Subcutaneous abdominal adipose tissue (tissue), 5 donors: ENCODE data around the gene PRRX2.
"Not testable (repeated sequence)": the region's sequence is repeated elsewhere in the genome, so short reads cannot be mapped to it uniquely, and the experiment has no call there.

Source experiments
- H3K27ac ChIP-seq: one replicate; pipeline ENCODE4 v1.7.0; 2013; ENCODE audit warnings: low read depth, mild to moderate bottlenecking, inconsistent platforms, low read length, moderate library complexity
- H3K27me3 ChIP-seq, 5 donors: one replicate each; pipeline ENCODE4 v1.7.0; 2013; ENCODE audit warnings: low read length in 5 of 5, inconsistent platforms in 1 of 5; ENCODE audit not compliant: control insufficient read depth in 5 of 5, insufficient read depth in 4 of 5
- H3K36me3 ChIP-seq, 5 donors: one replicate each; pipeline ENCODE4 v1.7.0; 2013; ENCODE audit warnings: low read length in 5 of 5; ENCODE audit not compliant: control insufficient read depth in 5 of 5, insufficient read depth in 5 of 5
- H3K4me1 ChIP-seq, 5 donors: one replicate each; pipeline ENCODE4 v1.7.0; 2013; ENCODE audit warnings: low read length in 5 of 5, mild to moderate bottlenecking in 3 of 5, moderate library complexity in 1 of 5; ENCODE audit not compliant: control insufficient read depth in 5 of 5, insufficient read depth in 5 of 5
- H3K4me3 ChIP-seq, 5 donors: one replicate each; pipeline ENCODE4 v1.7.0; 2013; ENCODE audit warnings: low read length in 5 of 5, low read depth in 1 of 5
- H3K9ac ChIP-seq, 5 donors: one replicate each; pipeline ENCODE4 v1.7.0; 2013; ENCODE audit warnings: low read length in 5 of 5, mild to moderate bottlenecking in 4 of 5, moderate library complexity in 3 of 5
- H3K9me3 ChIP-seq, 5 donors: one replicate each; pipeline ENCODE4 v1.7.0; 2013; ENCODE audit warnings: low read length in 5 of 5; ENCODE audit not compliant: control insufficient read depth in 5 of 5
- donor health status: healthy.
- donor health status: healthy.
- donor health status: healthy.
- donor health status: healthy.
- donor health status: healthy.

The PRRX2 gene

DNA sequence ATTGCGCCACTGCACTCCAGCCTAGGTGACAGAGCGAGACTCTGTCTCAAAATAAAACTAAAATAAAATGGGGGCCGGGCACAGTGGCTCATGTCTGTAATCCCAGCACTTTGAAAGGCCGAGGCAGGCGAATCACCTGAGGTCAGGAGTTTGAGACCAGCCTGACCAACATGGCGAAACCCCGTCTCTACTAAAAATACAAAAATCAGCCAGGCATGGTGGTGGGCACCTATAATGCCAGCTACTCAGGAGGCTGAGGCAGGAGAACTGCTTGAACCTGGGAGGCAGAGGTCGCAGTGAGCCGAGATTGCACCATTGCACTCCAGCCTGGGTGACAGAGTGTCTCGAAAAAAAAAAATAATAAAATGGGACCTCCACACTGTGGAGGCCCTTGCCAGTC, 29.1 kb upstream of the PRRX2 start:
- peaks cover 0 to 79% (median 63%) of the 10 kb centered on the region in 5 donors for H3K36me3 ChIP-seq
- not testable (repeated sequence) for H3K9me3 ChIP-seq, H3K27me3 ChIP-seq, H3K27ac ChIP-seq, H3K4me3 ChIP-seq, H3K9ac ChIP-seq
- H3K4me1 ChIP-seq = peaks cover 10 to 26% (median 18%) of the 10 kb centered on the region in 5 donors

DNA sequence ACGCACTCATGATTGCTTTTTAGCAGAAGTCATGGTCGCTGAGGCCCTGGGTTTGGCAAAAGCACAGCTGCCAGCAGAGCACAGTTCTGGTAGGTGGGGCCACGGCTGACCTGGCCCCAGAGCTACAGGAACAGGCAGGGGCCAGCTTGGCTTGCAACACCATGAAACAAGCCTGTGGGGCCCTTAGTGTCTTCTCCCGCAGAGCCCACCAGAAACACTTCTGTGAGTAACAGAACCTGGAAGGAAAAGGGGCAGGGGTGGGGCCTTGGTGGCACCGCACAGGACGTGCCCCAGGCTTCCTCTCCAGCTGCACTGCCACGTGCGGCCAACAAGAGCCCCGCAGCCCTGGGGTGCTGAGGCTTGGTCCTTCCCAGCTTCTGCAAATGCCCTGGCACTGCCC, 28.3 kb upstream of the PRRX2 start:
- H3K9me3 ChIP-seq = no peaks in the 10 kb centered on the region
- no peaks in the 10 kb centered on the region for H3K27me3 ChIP-seq
- no peak overlapping the region for H3K4me3 ChIP-seq
- H3K4me1 ChIP-seq = peaks cover 10 to 23% (median 23%) of the 10 kb centered on the region in 5 donors
- no peak overlapping the region for H3K27ac ChIP-seq
- no peak overlapping the region for H3K9ac ChIP-seq
- peaks cover 0 to 73% (median 63%) of the 10 kb centered on the region in 5 donors for H3K36me3 ChIP-seq

GRCh38 chr9:129637673-129638439, 27.6 kb upstream of the PRRX2 start:
- Histone ChIP-seq H3K4me1 (peaks cover 10 to 28% (median 26%) of the 10 kb centered on the region in 5 donors), H3K36me3 (peaks cover 0 to 66% (median 59%) of the 10 kb centered on the region in 5 donors), H3K9me3 (no peaks in the 10 kb centered on the region), H3K9ac (no peak overlapping the region), H3K27ac (no peak overlapping the region), H3K4me3 (no peak overlapping the region), H3K27me3 (no peaks in the 10 kb centered on the region)

GRCh38 chr9:129639034-129639630, 26.3 kb upstream of the PRRX2 start:
- Histone ChIP-seq H3K36me3 (peaks cover 0 to 53% (median 47%) of the 10 kb centered on the region in 5 donors), H3K4me1 (peaks cover 10 to 28% (median 26%) of the 10 kb centered on the region in 5 donors), H3K9ac (peak overlapping the region in 1 of 5 donors; percentile 94), H3K4me3 (no peak overlapping the region), H3K9me3 (no peaks in the 10 kb centered on the region), H3K27me3 (no peaks in the 10 kb centered on the region), H3K27ac (no peak overlapping the region)

- Histone ChIP-seq H3K4me3 (no peak overlapping the region), H3K36me3 (peaks cover 0 to 49% (median 42%) of the 10 kb centered on the region in 5 donors), H3K27me3 (no peaks in the 10 kb centered on the region), H3K27ac (no peak overlapping the region), H3K9ac (peak overlapping the region in 3 of 5 donors; percentile 26 to 94 (median 58)), H3K9me3 (no peaks in the 10 kb centered on the region), H3K4me1 (peaks cover 10 to 28% (median 26%) of the 10 kb centered on the region in 5 donors)
Observed at GRCh38 chr9:129639756-129640085, 25.7 kb upstream of the PRRX2 start.

DNA sequence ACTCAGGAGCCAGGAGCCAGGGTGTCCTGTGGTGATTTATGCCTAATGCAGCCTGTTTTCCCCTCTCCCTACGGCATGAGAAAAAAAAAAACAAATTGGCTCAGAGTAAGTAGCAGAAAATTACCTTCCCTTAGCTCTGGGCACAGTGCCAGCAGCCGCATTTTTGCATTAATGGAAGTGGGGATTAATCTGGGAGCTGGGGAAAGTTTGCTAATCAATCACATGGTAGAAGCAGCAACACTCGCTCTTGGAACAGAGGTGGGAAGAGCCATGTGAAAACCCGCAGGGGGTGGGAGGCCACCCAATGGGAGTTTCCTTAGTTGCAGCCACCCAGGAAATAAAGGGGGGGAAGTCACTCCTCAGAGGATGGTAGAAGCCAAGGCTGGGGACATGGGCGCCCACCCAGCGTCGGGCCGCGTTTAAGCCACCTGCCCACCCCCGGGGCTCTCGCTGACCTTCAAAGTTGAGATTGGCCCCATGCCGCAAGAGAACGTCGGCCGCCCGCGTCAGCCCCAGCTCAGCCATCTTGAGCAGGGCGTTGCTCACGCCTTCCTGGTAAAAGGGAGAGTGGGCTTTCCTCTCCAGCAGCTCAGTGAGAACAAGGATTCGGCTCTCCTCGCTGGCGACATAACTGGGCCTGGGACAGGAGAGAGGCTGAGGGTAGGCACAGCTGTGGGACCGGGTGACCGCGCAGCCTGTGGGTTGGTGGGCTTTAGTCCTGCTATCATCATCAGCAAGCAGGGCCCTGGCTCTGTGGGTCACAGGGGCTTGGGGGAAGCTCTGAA, 25.2 kb upstream of the PRRX2 start:
- H3K27ac ChIP-seq = no peak overlapping the region
- H3K4me1 ChIP-seq = peaks cover 10 to 28% (median 26%) of the 10 kb centered on the region in 5 donors
- H3K4me3 ChIP-seq = peak overlapping the region in 4 of 5 donors; percentile 93 to 98 (median 96)
- peak overlapping the region in 4 of 5 donors; percentile 26 to 94 (median 76) for H3K9ac ChIP-seq
- peaks cover 0 to 43% (median 36%) of the 10 kb centered on the region in 5 donors for H3K36me3 ChIP-seq
- no peaks in the 10 kb centered on the region for H3K9me3 ChIP-seq
- H3K27me3 ChIP-seq = no peaks in the 10 kb centered on the region

DNA sequence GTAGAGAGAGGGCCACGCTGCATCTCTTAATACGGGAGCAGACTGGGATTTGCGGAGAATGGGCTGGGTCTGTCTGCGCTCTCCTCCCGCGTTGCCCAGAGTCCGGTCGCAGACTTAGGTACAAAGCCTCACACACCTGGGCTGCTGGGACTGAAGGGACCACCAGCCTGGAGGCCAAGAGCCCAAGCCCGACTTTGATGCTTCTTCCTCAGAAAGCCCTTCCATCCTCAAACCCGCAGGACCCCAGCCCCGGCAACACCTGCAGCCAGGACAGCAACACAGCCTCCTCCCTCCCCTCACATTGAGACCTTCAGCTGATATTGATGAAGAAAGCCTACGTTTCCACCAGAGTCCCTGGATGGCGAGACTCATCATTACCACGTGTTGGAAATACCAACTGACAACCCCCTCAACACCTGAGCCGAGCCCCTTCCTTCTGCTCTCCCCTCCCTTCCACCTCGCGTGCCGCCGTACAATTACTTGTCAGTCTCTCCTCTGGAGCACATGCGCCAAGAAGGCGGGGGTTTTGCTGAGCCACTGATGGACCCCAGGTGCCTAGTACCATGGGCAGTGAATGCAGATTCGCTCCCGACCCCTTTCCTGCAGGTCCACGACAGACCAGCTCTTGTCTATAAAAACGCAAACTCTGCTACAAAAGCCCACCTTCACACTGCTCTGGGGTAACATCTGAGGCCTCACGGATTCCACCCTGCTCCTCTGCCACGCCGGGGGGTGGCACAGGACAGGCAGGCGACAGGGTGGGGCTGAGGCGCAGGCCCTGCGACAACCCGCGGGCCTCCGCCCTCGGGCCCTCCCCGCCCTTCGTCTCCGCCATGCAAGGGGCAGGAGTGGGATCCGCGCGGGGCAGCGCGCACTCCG, 24.3 kb upstream of the PRRX2 start:
- no peaks in the 10 kb centered on the region for H3K27me3 ChIP-seq
- H3K36me3 ChIP-seq = peaks cover 0 to 36% (median 30%) of the 10 kb centered on the region in 5 donors
- H3K9me3 ChIP-seq = no peaks in the 10 kb centered on the region
- H3K4me1 ChIP-seq = peaks cover 10 to 28% (median 26%) of the 10 kb centered on the region in 5 donors
- peak overlapping the region; percentile 77 for H3K27ac ChIP-seq
- H3K4me3 ChIP-seq = peak overlapping the region; percentile 84 to 98 (median 94)
- peak overlapping the region; percentile 82 to 94 (median 90) for H3K9ac ChIP-seq

GRCh38 chr9:129641750-129642585, 23.5 kb upstream of the PRRX2 start, which contains the start of gene ASB6:
TSS of gene ASB6 (minus strand) at chr9:129642151. CDS start at chr9:129641999, 152 bp downstream.
- H3K4me1 ChIP-seq = peaks cover 10 to 27% (median 26%) of the 10 kb centered on the region in 5 donors

More at GRCh38 chr9:129641750-129642585, 23.5 kb upstream of the PRRX2 start, which contains the start of gene ASB6:
- Histone ChIP-seq H3K27ac (peak within 1 kb of the TSS; percentile 77), H3K36me3 (peaks cover 0 to 28% (median 25%) of the 10 kb centered on the region in 5 donors), H3K9ac (peak within 1 kb of the TSS; percentile 82 to 94 (median 90)), H3K4me3 (peak within 1 kb of the TSS; percentile 84 to 98 (median 94)), H3K9me3 (no peaks in the 10 kb centered on the region), H3K27me3 (no peaks in the 10 kb centered on the region)
